K562 (cell line): Measurements from ENCODE around the gene TEX52. TPM values are rescaled to one million over a fixed set of nuclear protein-coding genes. Genes with fewer than 3 reads are reported as not detected.

Experiments used
- ATF7 ChIP-seq: fragments of 450-650 bp; IDR thresholded peaks from 2 replicates; pipeline ENCODE4 v1.7.1; 2014; ENCODE audit warnings: mild to moderate bottlenecking, moderate library complexity
- FOXA3 ChIP-seq, 2 experiments: fragments of 450-650 bp in 1 of 2; sonication (generic) in 1 of 2; formaldehyde crosslinking; IDR thresholded peaks in 1 of 2; conservative IDR thresholded peaks in 1 of 2; 2 replicates each; pipeline versions ENCODE4 v1.4.0 to v1.8.0; 2020 to 2022; ENCODE audit warnings: mild to moderate bottlenecking in 2 of 2, missing genetic modification reagents in 1 of 2
- HCFC1 ChIP-seq: IDR thresholded peaks from 2 replicates; pipeline ENCODE4 v1.6.1; 2012; ENCODE audit warnings: low read depth, low read length, improper control_type of control experiment
- HDAC2 ChIP-seq: fragments of 450-650 bp; IDR thresholded peaks from 2 replicates; pipeline ENCODE4 v1.6.1; 2016; ENCODE audit warnings: mild to moderate bottlenecking
- HSF4 ChIP-seq: fragments of 250-450 bp; sonication (Bioruptor Pico); IDR thresholded peaks from 2 replicates; pipeline ENCODE4 v2.1.2; 2022; ENCODE audit warnings: mild to moderate bottlenecking, moderate library complexity, borderline replicate concordance
- MAZ ChIP-seq, 2 experiments: fragments of 450-650 bp in 1 of 2; sonication (generic) in 1 of 2; formaldehyde crosslinking; IDR thresholded peaks in 1 of 2; conservative IDR thresholded peaks in 1 of 2; 2 replicates each; pipeline versions ENCODE4 v1.4.0 to v1.5.0; 2020; ENCODE audit warnings: mild to moderate bottlenecking in 1 of 2, missing genetic modification reagents in 1 of 2
- NCOR1 ChIP-seq: fragments of 450-650 bp; IDR thresholded peaks from 2 replicates; pipeline ENCODE4 v1.6.1; 2016; ENCODE audit warnings: mild to moderate bottlenecking, moderate library complexity
- NRF1 ChIP-seq, 2 experiments: fragments of 450-650 bp; IDR thresholded peaks in 1 of 2; conservative IDR thresholded peaks in 1 of 2; 2 replicates each; pipeline ENCODE4 v1.6.1; 2014; ENCODE audit warnings: mild to moderate bottlenecking in 2 of 2
- PML ChIP-seq: IDR thresholded peaks from 2 replicates; pipeline ENCODE4 v1.6.1; 2012; ENCODE audit warnings: low read length, inconsistent platforms
- RNF2 ChIP-seq: sonication (generic); IDR thresholded peaks from 2 replicates; pipeline ENCODE4 v1.6.1; 2016
- RUNX1 ChIP-seq: sonication (generic); IDR thresholded peaks from 2 replicates; pipeline ENCODE4 v1.6.1; 2016; ENCODE audit warnings: antibody characterized with exemption, low read depth
- SIN3A ChIP-seq, 2 experiments: fragments of 150-350 bp in 1 of 2; IDR thresholded peaks; 2 replicates each; pipeline ENCODE4 v1.6.1; 2011 to 2016; ENCODE audit warnings: borderline replicate concordance in 2 of 2, low read depth in 2 of 2, low read length in 2 of 2, mild to moderate bottlenecking in 2 of 2, moderate library complexity in 2 of 2; ENCODE audit not compliant: control insufficient read depth in 1 of 2
- SOX6 ChIP-seq: fragments of 450-650 bp; IDR thresholded peaks from 2 replicates; pipeline ENCODE4 v1.6.1; 2014; ENCODE audit warnings: mild to moderate bottlenecking
- TARDBP ChIP-seq: fragments of 450-650 bp; IDR thresholded peaks from 2 replicates; pipeline ENCODE4 v1.6.1; 2016
- TEAD2 ChIP-seq: fragments of 450-650 bp; IDR thresholded peaks from 2 replicates; pipeline ENCODE4 v1.6.1; 2016; ENCODE audit warnings: missing genetic modification characterization, control low read depth, missing compliant biosample characterization
- YY1 ChIP-seq, 3 experiments: IDR thresholded peaks; 2 replicates each; pipeline ENCODE4 v1.6.1; 2011; ENCODE audit warnings: low read length in 2 of 3, mild to moderate bottlenecking in 2 of 3, moderate library complexity in 2 of 3, borderline replicate concordance in 1 of 3, control low read depth in 1 of 3, low read depth in 1 of 3; ENCODE audit not compliant: insufficient read depth in 3 of 3, insufficient replicate concordance in 2 of 3, control insufficient read depth in 1 of 3, insufficient read length in 1 of 3; ENCODE audit errors: extremely low read depth in 1 of 3
- polyA plus RNA-seq, 8 experiments: library from polyadenylated mRNA; depleted of rRNA in 4 of 8; stranded (reverse) in 5 of 8; unstranded in 3 of 8; fragments of >200 nt; fragmentation: Nextera tagmentation in 2 of 8; fragmentation: Illumina TruSeq in 1 of 8; extraction: Ambion mirVana in 2 of 8; extraction: Trizol in 1 of 8; gene quantifications; 2 replicates each; pipeline versions ENCODE4 v1.2.1 to v1.2.3, GENCODE V29; 2011 to 2014; ENCODE audit warnings: inconsistent platforms in 1 of 8, missing spikeins in 1 of 8
- total RNA-seq, 7 experiments: library from RNA; depleted of rRNA in 6 of 7; stranded (reverse); fragments of >200 nt in 6 of 7; fragmentation: Illumina TruSeq in 2 of 7; extraction: Trizol in 2 of 7; gene quantifications; 2 replicates each; pipeline versions ENCODE4 v1.2.1 to v1.2.3, GENCODE V29; 2011 to 2021; ENCODE audit warnings: low replicate concordance in 1 of 7
- TF ChIP-seq, protein P1 (sequence below): fragments of 450-650 bp; IDR thresholded peaks from 2 replicates; pipeline ENCODE4 v1.6.1; 2016; ENCODE audit warnings: mild to moderate bottlenecking
- TF ChIP-seq, protein P2 (sequence below): conservative IDR thresholded peaks from 2 replicates; pipeline ENCODE4 v1.6.1; 2011; ENCODE audit warnings: low read depth, mild to moderate bottlenecking, low read length; ENCODE audit not compliant: control insufficient read depth
- TF ChIP-seq, protein P3 (sequence below): sonication (generic); formaldehyde crosslinking; IDR thresholded peaks from 2 replicates; pipeline ENCODE4 v1.8.0; 2022; ENCODE audit warnings: missing genetic modification reagents, mild to moderate bottlenecking, borderline replicate concordance
- TF ChIP-seq, protein P4 (sequence below): sonication (generic); formaldehyde crosslinking; IDR thresholded peaks from 2 replicates; pipeline ENCODE4 v1.8.0; 2022; ENCODE audit warnings: missing genetic modification reagents, mild to moderate bottlenecking, moderate library complexity, borderline replicate concordance

Gene TEX52
- total and polyA plus RNA-seq, 9 of the 15 experiments (the other 6 are each of a cell fraction or from before 2014, with no cell fraction given): not detected

DNA sequence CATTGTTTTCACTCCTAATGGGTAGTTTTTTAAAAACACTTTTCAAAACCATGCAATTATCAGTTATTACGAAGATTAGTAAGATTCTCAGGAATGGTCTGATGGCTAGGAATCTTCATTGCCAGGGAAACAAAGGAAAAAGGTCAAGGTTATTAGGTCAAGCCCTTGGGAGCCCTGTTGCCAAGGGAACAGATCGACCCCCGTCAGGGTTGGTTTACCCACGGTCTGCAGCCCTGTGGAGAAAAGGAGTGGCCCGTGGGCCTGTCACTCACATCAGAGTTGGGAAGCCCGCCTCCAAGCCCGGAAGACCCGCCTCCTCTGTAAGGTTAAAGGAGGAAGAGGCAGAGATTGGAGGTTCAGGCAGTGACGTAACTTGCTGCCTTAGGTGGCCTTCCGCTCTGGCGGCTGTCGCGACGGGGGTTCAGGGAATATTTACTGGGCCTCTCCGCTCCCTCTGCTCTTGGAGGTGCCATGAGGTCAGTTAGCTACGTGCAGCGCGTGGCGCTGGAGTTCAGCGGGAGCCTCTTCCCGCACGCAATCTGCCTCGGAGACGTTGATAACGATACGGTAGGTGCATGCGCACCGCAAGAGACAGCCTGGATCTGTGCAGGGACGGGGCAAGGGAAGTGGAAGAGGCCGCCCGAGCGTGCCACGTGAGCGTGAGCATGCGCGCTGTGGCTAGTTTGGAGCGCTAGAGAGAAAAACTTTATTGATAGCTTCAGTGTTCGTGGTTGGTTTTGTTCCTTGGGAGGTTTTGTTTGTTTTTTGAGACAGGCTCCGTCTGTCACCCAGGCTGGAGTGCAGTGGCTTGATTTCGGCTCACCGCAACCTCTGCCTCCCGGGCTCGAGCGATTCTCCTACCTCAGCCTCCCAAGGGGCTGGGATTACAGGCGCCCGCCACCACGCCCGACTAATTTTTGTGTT, 44.3 kb downstream of the TEX52 start, which contains the start of gene ITFG2 (continued):
- peak in 1 of 2 experiments; percentile 54; a peak in 2 of 4 replicates for TF ChIP-seq MAZ (CRISPR knock-in tag; conservative IDR thresholded peaks at IDR 0.05 in 1 of 2, IDR thresholded peaks at IDR 0.05 in 1 of 2)
- TF ChIP-seq HSF4 (CRISPR knock-in tag): no peak
- TF ChIP-seq, protein P1, sequence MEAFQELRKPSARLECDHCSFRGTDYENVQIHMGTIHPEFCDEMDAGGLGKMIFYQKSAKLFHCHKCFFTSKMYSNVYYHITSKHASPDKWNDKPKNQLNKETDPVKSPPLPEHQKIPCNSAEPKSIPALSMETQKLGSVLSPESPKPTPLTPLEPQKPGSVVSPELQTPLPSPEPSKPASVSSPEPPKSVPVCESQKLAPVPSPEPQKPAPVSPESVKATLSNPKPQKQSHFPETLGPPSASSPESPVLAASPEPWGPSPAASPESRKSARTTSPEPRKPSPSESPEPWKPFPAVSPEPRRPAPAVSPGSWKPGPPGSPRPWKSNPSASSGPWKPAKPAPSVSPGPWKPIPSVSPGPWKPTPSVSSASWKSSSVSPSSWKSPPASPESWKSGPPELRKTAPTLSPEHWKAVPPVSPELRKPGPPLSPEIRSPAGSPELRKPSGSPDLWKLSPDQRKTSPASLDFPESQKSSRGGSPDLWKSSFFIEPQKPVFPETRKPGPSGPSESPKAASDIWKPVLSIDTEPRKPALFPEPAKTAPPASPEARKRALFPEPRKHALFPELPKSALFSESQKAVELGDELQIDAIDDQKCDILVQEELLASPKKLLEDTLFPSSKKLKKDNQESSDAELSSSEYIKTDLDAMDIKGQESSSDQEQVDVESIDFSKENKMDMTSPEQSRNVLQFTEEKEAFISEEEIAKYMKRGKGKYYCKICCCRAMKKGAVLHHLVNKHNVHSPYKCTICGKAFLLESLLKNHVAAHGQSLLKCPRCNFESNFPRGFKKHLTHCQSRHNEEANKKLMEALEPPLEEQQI: no peak
- TF ChIP-seq RNF2: peak; percentile 68
- peak; percentile 33; the same call in 1 of the 2 replicates for TF ChIP-seq SOX6
- peak in 2 of 3 experiments; percentile 25 to 47 for TF ChIP-seq YY1 (IDR thresholded peaks at IDR 0.05; ENCODE audit: borderline replicate concordance in 1 of 3, control insufficient read depth in 1 of 3, extremely low read depth in 1 of 3, insufficient read depth in 3 of 3, insufficient read length in 1 of 3, insufficient replicate concordance in 2 of 3, low read depth in 1 of 3, low read length in 2 of 3)
- peak in 1 of 2 experiments; percentile 62; a peak in 2 of 4 replicates for TF ChIP-seq SIN3A (IDR thresholded peaks at IDR 0.05; ENCODE audit: borderline replicate concordance in 2 of 2, control insufficient read depth in 1 of 2, low read depth in 2 of 2, low read length in 2 of 2)
- no peak for TF ChIP-seq RUNX1
- peak; percentile 28; the same call in 1 of the 2 replicates for TF ChIP-seq TARDBP
- peak; percentile 97 for TF ChIP-seq ATF7
- TF ChIP-seq HCFC1: peak; percentile 57
- peak; percentile 96 to 97 for TF ChIP-seq NRF1 (conservative IDR thresholded peaks at IDR 0.05 in 1 of 2, IDR thresholded peaks at IDR 0.05 in 1 of 2)
- TF ChIP-seq FOXA3 (CRISPR knock-in tag; conservative IDR thresholded peaks at IDR 0.05 in 1 of 2, IDR thresholded peaks at IDR 0.05 in 1 of 2): no peak
- TF ChIP-seq, protein P2, sequence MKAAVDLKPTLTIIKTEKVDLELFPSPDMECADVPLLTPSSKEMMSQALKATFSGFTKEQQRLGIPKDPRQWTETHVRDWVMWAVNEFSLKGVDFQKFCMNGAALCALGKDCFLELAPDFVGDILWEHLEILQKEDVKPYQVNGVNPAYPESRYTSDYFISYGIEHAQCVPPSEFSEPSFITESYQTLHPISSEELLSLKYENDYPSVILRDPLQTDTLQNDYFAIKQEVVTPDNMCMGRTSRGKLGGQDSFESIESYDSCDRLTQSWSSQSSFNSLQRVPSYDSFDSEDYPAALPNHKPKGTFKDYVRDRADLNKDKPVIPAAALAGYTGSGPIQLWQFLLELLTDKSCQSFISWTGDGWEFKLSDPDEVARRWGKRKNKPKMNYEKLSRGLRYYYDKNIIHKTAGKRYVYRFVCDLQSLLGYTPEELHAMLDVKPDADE: peak; percentile 78; the same call in 1 of the 2 replicates
- peak; percentile 81 for TF ChIP-seq PML
- TF ChIP-seq, protein P3, sequence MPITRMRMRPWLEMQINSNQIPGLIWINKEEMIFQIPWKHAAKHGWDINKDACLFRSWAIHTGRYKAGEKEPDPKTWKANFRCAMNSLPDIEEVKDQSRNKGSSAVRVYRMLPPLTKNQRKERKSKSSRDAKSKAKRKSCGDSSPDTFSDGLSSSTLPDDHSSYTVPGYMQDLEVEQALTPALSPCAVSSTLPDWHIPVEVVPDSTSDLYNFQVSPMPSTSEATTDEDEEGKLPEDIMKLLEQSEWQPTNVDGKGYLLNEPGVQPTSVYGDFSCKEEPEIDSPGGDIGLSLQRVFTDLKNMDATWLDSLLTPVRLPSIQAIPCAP (CRISPR knock-in tag): no peak
- no peak for TF ChIP-seq TEAD2 (tag)
- TF ChIP-seq HDAC2: peak; percentile 80; the same call in 1 of the 2 replicates
- TF ChIP-seq, protein P4, sequence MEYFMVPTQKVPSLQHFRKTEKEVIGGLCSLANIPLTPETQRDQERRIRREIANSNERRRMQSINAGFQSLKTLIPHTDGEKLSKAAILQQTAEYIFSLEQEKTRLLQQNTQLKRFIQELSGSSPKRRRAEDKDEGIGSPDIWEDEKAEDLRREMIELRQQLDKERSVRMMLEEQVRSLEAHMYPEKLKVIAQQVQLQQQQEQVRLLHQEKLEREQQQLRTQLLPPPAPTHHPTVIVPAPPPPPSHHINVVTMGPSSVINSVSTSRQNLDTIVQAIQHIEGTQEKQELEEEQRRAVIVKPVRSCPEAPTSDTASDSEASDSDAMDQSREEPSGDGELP (CRISPR knock-in tag): peak; percentile 69
- TF ChIP-seq NCOR1: peak; percentile 53; the same call in 1 of the 2 replicates
